NCI-H146 treated with DMSO at 0.1 percent for 48 hours (cell line): ENCODE measurements around the gene AMY2B.
"Not testable (repeated sequence)": the region's sequence is repeated elsewhere in the genome, so short reads cannot be mapped to it uniquely, and the experiment has no call there.

Experiments
- DNase-seq: peaks from one replicate; lab custom pipeline; 2025; ENCODE audit not compliant: unreplicated experiment; lab: John Stamatoyannopoulos, UW

The AMY2B gene

DNA sequence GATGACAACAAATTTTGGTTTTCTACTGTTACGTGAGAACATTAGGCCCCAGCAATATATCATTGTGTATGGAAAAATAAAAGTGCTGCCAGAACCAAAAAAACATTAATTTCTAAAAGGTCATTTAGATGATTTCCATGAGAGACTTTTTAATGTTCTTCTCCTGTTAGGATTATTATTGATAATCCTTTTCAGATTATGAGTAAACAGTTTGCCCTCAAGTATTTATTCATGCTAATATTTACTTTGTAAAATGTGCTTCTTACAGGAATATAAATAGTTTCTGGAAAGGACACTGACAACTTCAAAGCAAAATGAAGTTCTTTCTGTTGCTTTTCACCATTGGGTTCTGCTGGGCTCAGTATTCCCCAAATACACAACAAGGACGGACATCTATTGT is at the start of gene AMY2B:
TSS of gene AMY2B (plus strand) at position 301 of the 400 bp plus-strand sequence. CDS start at position 315, 14 bp downstream.
- not testable (repeated sequence) for DNase-seq

- no peak for DNase-seq
Measured at GRCh38 chr1:103523346-103523745, 48.0 kb upstream of the AMY2B start.

DNA sequence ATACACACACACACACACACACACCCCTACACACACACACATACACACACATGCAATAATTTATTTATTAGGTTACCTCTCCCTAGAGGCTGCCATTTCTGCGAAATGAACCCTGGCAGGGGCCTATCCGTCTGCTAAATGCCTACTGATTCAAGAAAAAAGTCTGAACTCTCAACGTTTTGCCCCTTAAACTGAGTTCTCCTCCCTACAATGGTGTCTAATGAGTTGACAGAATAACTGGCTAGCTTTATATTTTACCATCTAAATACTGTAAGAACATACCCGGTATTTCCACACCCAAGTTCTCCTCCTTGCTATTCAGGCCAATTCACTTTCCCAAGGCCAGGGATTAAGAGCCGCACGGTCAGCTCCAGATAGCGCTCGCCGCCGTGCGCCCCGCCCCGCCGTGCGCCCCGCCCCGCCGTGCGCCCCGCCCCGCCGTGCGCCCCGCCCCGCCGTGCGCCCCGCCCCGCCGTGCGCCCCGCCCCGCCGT is 46.2 kb upstream of the AMY2B start:
- peak; percentile 24 for DNase-seq

DNA sequence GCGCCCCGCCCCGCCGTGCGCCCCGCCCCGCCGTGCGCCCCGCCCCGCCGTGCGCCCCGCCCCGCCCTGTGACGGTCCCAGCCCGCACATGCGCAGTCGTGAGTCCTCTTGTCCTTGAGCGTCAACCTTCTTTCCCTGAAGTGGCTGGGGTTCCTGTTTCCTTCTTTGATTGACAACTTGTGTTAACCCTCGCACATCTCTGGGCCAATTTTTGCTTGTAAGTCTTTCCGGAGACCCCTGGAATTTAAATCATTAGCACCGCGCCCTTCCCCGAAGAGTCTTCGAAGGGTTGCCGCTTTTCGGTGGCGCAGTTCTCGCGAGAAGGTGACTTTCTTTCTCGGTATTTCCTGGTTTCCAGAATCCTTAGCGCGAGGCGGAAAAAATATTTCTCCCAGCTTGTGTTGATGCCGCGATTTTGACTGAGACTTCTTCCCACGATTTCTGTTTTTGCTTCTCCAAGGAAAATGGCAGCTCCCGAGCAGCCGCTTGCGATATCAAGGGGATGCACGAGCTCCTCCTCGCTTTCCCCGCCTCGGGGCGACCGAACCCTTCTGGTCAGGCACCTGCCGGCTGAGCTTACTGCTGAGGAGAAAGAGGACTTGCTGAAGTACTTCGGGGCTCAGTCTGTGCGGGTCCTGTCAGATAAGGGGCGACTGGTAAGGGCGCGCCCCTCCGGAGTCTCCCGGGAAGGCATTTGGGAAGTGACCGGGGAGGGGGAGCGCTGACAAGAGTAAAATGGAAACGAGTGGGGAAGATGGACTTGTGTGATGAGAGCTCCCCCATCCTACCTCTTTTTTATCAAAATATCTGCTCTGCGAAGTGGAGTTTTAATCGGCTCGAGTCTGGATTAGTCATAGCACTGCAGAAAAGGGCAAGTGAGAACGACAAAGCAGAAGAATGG is 45.5 kb upstream of the AMY2B start, which contains the start of gene RNPC3:
TSS of gene RNPC3 (plus strand) at position 93 of the 901 bp plus-strand sequence. CDS start at position 465, 372 bp downstream.
- DNase-seq, result peak; percentile 78

GRCh38 chr1:103527331-103527730 is 44.1 kb upstream of the AMY2B start:
- no peak for DNase-seq

DNA sequence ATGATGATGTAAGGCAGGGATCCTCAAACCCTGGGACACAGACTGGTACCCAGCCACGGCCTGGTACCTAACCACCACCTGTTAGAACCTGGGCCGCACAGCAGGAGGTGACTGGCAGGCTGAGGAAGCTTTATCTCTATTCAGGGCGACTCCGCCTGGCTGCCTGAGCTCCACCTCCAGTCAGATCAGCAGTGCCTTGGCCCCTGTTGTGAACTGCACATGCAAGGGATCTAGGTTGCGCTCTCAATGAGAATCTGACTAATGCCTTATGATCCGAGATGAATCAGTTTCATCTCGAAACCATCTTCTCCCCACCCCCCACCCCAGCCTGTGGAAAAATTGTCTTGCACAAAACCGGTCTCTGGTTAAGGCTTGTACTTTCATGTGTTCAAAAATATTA is 41.6 kb upstream of the AMY2B start:
- DNase-seq, result no peak

GRCh38 chr1:103538226-103538625 is 33.2 kb upstream of the AMY2B start:
- no peak for DNase-seq

- DNase-seq, result no peak
Measured at GRCh38 chr1:103541431-103541830, 30.0 kb upstream of the AMY2B start.

DNA sequence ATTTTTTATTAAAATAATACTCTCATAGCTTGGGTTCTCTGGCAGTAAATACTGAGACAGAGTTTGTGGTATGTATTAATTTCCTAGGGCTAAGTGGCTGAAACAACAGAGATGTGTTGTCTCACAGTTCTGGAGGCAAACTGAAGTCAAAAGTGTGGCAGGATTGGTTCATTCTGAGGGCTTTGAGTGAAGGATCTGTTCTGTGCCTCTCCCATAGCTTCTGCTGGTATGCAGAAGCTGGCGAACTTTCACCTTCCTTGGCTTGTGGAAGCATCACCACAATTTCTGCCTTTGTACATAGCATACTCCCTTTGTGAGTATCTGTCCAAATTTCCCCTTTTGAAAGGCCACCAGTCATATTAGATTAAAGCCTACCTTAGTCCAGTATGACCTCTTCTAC is 24.9 kb upstream of the AMY2B start:
- no peak for DNase-seq

DNA sequence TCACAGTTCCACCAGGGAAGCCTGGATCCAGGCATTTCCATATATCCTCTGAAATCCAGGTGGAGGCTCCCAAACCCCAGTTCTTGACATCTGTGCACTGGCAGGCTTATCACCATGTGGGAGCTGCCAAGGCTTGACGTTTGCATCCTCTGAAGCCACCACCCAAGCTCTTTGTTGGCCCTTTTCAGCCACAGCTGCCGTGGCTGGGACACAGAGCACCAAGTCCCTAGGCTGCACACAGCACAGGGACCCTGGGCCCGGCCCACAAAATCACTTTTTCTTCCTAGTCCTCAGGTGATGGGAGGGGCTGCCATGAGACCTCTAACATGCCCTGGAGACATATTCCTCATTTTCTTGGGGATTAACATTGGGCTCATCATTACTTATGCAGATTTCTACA is 23.5 kb upstream of the AMY2B start:
- DNase-seq, result no peak

DNA sequence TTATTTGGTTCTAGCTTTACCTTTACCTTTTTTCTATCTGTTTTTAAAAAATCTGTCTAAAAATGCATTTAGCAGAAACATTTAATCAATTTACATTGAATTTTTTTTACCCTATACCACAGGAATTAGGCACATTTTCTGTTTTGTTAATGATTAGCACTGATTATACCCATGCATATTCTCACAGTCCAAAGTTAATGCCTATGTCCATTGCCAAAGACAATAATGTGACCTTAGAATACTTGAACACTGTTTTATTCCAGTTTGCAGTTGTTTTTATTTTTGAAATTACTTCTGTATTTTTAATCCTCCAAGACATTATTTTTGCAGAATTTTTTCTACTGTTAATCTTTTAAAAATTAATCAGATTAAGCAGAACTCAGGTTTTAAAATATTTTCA is 11.0 kb upstream of the AMY2B start:
- DNase-seq, result no peak

DNA sequence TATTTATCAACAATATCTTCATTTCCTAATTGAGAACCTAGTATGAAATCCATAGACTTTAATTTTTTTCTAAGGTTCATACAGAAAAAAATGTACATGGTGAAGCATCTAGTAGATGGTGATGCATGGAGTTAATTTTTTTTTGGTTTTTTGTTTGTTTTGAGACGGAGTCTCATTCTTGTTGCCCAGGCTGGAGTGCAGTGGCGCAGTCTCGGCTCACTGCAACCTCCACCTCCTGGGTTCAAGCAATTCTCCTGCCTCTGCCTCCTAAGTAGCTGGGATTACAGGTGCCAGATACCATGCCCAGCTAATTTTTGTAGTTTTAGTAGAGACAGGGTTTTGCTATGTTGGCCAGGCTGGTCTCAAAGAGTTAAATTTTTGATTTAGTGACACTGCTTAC is 10.3 kb upstream of the AMY2B start:
- not testable (repeated sequence) for DNase-seq

DNA sequence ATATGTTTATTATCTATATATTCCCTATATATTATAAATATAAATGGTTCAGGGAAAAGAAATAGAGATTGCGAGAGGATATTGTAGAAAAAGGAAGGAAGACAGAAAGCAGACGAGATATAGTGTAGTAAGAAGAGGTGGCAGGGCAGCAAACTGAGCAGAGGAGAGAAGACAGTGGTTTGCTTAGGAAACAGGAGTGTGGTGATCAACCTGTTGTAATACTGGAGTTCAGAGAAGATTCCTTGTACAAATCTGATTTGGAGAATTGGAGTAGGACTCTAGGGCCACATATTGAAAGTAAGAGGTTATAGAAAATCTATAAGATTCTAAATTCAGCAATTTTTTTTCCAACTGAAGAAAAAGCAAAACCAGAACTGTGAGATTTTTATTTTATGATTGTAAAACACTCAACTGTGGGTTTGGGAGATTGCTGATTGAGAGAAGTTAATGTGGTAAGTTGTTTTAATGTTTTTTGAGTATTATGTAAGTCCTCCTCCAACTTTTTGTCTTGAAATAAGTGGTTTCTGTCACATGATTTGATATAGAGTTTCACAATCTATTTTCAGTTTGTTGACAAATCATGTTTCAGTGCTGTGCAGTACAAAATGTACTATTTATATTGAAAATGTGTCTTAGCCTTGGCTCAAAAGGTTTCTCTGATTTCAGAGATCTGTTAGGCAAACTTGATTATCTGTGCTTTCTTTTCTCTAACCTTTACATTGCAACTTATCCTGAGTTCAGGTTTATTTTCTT is 9.6 kb upstream of the AMY2B start:
- DNase-seq, result no peak

- DNase-seq, result no peak
Measured at GRCh38 chr1:103563056-103563455, 8.3 kb upstream of the AMY2B start.

GRCh38 chr1:103569493-103569892 is 1.9 kb upstream of the AMY2B start:
- DNase-seq, result no peak

DNA sequence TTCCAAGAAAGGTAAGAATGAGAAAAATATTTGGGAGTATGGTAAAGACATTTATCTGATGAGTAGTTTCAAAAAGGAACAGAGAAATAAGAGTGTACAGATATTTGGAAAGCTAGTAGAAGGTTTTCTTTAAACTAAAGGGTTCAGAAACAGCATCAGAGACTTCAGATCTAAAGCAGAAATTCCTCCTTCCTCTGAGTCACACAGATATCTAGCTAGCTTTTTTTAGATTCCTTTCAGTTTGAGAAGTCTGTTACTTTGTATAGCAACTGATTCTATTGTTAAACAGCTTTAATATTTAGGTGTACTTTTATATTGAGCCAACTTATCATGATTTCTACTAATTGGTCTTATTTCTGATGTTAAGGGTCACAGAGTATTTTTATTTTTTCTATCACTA is 4.7 kb downstream of the AMY2B start:
- no peak for DNase-seq

GRCh38 chr1:103576784-103577183 is 5.4 kb downstream of the AMY2B start:
- not testable (repeated sequence) for DNase-seq

GRCh38 chr1:103582464-103582863 is 11.1 kb downstream of the AMY2B start:
- DNase-seq, result no peak

DNA sequence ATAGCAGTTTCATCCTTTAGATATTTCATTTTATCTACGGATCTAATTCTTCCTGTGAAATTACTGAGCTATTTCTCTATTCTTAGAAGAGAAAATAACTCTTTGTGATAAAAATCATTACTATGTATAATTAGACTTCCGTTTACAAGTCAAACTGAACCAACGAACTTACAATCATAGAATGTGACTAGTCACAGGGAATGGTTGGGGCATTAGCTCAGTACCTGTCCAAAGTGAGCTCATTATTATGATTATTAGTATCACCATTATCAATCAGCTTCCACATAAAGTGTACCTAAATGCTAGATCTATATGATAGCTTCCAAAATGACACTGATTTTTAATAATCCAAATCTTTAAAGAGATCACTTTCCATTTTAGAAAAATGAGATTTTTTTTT is 12.5 kb downstream of the AMY2B start:
- no peak for DNase-seq

DNA sequence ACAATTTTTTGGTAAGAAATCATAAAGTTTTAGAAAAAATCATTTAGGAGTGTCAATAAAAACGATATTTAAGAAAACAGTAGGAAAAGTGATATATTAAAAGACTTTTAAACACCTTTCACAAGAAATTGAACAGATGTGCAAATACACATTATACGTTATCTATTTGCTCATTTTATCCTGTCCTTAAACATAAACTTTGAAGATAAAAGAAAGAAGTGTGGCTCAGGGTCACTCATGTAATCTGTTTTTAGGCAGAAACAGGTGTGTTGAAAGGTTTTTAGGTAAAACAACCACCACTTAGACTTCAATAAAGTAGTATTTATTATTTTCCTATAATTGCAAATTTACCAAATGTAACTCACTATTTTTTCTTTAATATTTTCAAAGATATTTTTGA is 13.1 kb downstream of the AMY2B start:
- no peak for DNase-seq

DNA sequence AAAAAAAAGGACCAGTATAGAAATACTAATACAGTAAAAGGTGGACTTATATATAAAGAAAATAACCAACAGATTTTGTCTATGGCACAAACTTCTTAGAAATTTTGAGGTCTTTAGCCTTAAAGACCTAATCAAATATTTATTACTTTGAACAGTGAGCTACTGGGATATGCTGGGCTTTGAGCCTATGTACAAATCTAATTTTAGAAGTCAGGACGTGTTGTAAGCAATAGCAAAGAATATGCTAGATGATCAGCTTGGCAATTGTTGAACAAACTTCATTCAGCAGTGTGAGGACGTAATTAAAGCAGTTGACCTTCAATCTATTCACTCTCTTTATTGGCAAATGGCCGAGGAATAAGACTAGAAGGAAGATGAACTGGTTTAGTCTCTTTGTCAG is 31.4 kb downstream of the AMY2B start:
- DNase-seq, result not testable (repeated sequence)

DNA sequence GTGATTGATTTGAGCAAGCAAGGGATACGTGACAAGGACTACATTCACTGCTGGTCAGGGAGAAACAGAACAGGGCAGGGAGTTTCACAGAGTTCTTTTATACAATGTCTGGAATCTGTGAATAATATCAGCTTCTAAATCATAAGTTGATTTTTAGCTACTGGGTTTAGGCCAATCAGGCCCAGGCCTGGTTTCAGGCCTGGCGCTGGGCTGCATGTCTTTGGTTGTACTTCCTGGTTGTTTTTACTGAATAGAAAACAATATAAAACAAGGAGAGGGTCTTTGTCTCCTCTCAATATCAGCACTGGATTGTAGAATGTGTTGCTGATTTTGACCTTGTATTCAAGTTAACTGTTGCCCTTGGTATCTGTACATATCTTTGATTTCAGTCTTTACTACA is 45.0 kb downstream of the AMY2B start:
- DNase-seq, result no peak
